Measurements from ENCODE around the gene ACTL10.
A peak's percentile ranks its signal among the peaks of the same experiment; 100 is the strongest.

ACTL10 gene

GRCh38 chr20:33635341-33635740 lies 31.4 kb upstream of the ACTL10 start:
- peaks cover 3% of the 10 kb centered on the region for H3K4me1 ChIP-seq
- no peaks in the 10 kb centered on the region for H3K36me3 ChIP-seq (ENCODE audit: control insufficient read depth, insufficient read depth, low read length)

GRCh38 chr20:33636776-33637175 lies 30.0 kb upstream of the ACTL10 start:
- no peak for TF ChIP-seq CTCF (IDR thresholded peaks at IDR 0.05)
- no peaks in the 10 kb centered on the region for H3K36me3 ChIP-seq (ENCODE audit: control insufficient read depth, insufficient read depth, low read length)
- H3K27me3 ChIP-seq (ENCODE audit: control insufficient read depth, insufficient read depth, low read length), result no peaks in the 10 kb centered on the region
- H3K4me2 ChIP-seq (ENCODE audit: low read length), result no peak overlapping the region
- no peak overlapping the region for H3K27ac ChIP-seq
- peaks cover 3% of the 10 kb centered on the region for H3K4me1 ChIP-seq
- no peak overlapping the region for H3K9ac ChIP-seq
- no peak overlapping the region for H3K4me3 ChIP-seq (ENCODE audit: low read depth, low read length)
- H3K79me2 ChIP-seq, result no peaks in the 10 kb centered on the region
- H2AFZ ChIP-seq, result no peak overlapping the region
- H3K9me3 ChIP-seq (ENCODE audit: control insufficient read depth, low read length), result no peaks in the 10 kb centered on the region

More at GRCh38 chr20:33635341-33635740, 31.4 kb upstream of the ACTL10 start:
- H3K79me2 ChIP-seq, result no peaks in the 10 kb centered on the region
- no peak overlapping the region for H3K9ac ChIP-seq
- H3K27ac ChIP-seq, result no peak overlapping the region
- TF ChIP-seq CTCF (IDR thresholded peaks at IDR 0.05), result no peak
- no peak overlapping the region for H3K4me2 ChIP-seq (ENCODE audit: low read length)
- H2AFZ ChIP-seq, result no peak overlapping the region
- H3K27me3 ChIP-seq (ENCODE audit: control insufficient read depth, insufficient read depth, low read length), result no peaks in the 10 kb centered on the region
- no peak overlapping the region for H3K4me3 ChIP-seq (ENCODE audit: low read depth, low read length)
- H3K9me3 ChIP-seq (ENCODE audit: control insufficient read depth, low read length), result no peaks in the 10 kb centered on the region

- no peak overlapping the region for H3K4me3 ChIP-seq (ENCODE audit: low read depth, low read length)
- no peak overlapping the region for H3K9ac ChIP-seq
- no peaks in the 10 kb centered on the region for H3K27me3 ChIP-seq (ENCODE audit: control insufficient read depth, insufficient read depth, low read length)
- TF ChIP-seq CTCF (IDR thresholded peaks at IDR 0.05), result no peak
- H3K4me2 ChIP-seq (ENCODE audit: low read length), result no peak overlapping the region
- H3K9me3 ChIP-seq (ENCODE audit: control insufficient read depth, low read length), result no peaks in the 10 kb centered on the region
- H2AFZ ChIP-seq, result no peak overlapping the region
- H3K36me3 ChIP-seq (ENCODE audit: control insufficient read depth, insufficient read depth, low read length), result no peaks in the 10 kb centered on the region
- no peak overlapping the region for H3K27ac ChIP-seq
- H3K79me2 ChIP-seq, result no peaks in the 10 kb centered on the region
- peaks cover 3% of the 10 kb centered on the region for H3K4me1 ChIP-seq
These were observed 26.5 kb upstream of the ACTL10 start for GRCh38 chr20:33640287-33640686.

- Histone ChIP-seq H3K27me3 (ENCODE audit: control insufficient read depth, insufficient read depth, low read length) (no peaks in the 10 kb centered on the region), H3K4me1 (no peaks in the 10 kb centered on the region), H3K4me2 (ENCODE audit: low read length) (peak overlapping the region; percentile 26), H3K4me3 (ENCODE audit: low read depth, low read length) (no peak overlapping the region), H3K27ac (no peak overlapping the region), H3K36me3 (ENCODE audit: control insufficient read depth, insufficient read depth, low read length) (no peaks in the 10 kb centered on the region), H2AFZ (no peak overlapping the region), H3K9ac (no peak overlapping the region), H3K9me3 (ENCODE audit: control insufficient read depth, low read length) (no peaks in the 10 kb centered on the region), H3K79me2 (no peaks in the 10 kb centered on the region)
- TF ChIP-seq CTCF (IDR thresholded peaks at IDR 0.05), result no peak
These were observed 22.3 kb upstream of the ACTL10 start for GRCh38 chr20:33644313-33645071.

- no peak overlapping the region for H3K27ac ChIP-seq
- no peaks in the 10 kb centered on the region for H3K27me3 ChIP-seq (ENCODE audit: control insufficient read depth, insufficient read depth, low read length)
- no peak for TF ChIP-seq CTCF (IDR thresholded peaks at IDR 0.05)
- no peaks in the 10 kb centered on the region for H3K9me3 ChIP-seq (ENCODE audit: control insufficient read depth, low read length)
- no peaks in the 10 kb centered on the region for H3K4me1 ChIP-seq
- no peaks in the 10 kb centered on the region for H3K36me3 ChIP-seq (ENCODE audit: control insufficient read depth, insufficient read depth, low read length)
- H3K79me2 ChIP-seq, result no peaks in the 10 kb centered on the region
- H2AFZ ChIP-seq, result no peak overlapping the region
- H3K4me3 ChIP-seq (ENCODE audit: low read depth, low read length), result no peak overlapping the region
- no peak overlapping the region for H3K9ac ChIP-seq
- peak overlapping the region; percentile 26 for H3K4me2 ChIP-seq (ENCODE audit: low read length)
These were observed 21.7 kb upstream of the ACTL10 start for GRCh38 chr20:33645072-33645358.
